GM18511 (cell line): ENCODE data around the gene WDR86.

Experiments used
- ATAC-seq: cut with Tn5 transposase; IDR thresholded peaks from one replicate; pipeline ENCODE4 v1.9.1; 2021; ENCODE audit warnings: mild to moderate bottlenecking, moderate library complexity; ENCODE audit not compliant: unreplicated experiment

Gene WDR86

GRCh38 chr7:151409667-151410404 lies at the start of gene WDR86:
Gene WDR86 (minus strand): TSS chr7:151410038. CDS start chr7:151409589, 449 bp downstream.
- no peak for ATAC-seq

GRCh38 chr7:151457534-151457933 lies 47.7 kb upstream of the WDR86 start:
- ATAC-seq = no peak

- no peak for ATAC-seq
These were observed 46.9 kb upstream of the WDR86 start for GRCh38 chr7:151456782-151457181.

GRCh38 chr7:151456276-151456675 lies 46.4 kb upstream of the WDR86 start:
- ATAC-seq = no peak

GRCh38 chr7:151455690-151456089 lies 45.9 kb upstream of the WDR86 start:
- no peak for ATAC-seq

GRCh38 chr7:151454932-151455530 lies 45.2 kb upstream of the WDR86 start:
- no peak for ATAC-seq

- no peak for ATAC-seq
These were observed 44.5 kb upstream of the WDR86 start for GRCh38 chr7:151454305-151454704.

- no peak for ATAC-seq
These were observed 43.5 kb upstream of the WDR86 start for GRCh38 chr7:151453326-151453791.

GRCh38 chr7:151452680-151453325 lies 43.0 kb upstream of the WDR86 start:
- ATAC-seq = no peak

- no peak for ATAC-seq
These were observed 42.1 kb upstream of the WDR86 start for GRCh38 chr7:151451626-151452571.

GRCh38 chr7:151451156-151451555 lies 41.3 kb upstream of the WDR86 start:
- ATAC-seq = no peak

- no peak for ATAC-seq
These were observed 40.2 kb upstream of the WDR86 start for GRCh38 chr7:151449990-151450389.

GRCh38 chr7:151448261-151449252 lies 38.7 kb upstream of the WDR86 start:
- ATAC-seq = peak; percentile 79

GRCh38 chr7:151447901-151448260 lies 38.0 kb upstream of the WDR86 start:
- ATAC-seq = no peak

GRCh38 chr7:151447312-151447711 lies 37.5 kb upstream of the WDR86 start:
- no peak for ATAC-seq

- no peak for ATAC-seq
These were observed 36.6 kb upstream of the WDR86 start for GRCh38 chr7:151446412-151446811.

GRCh38 chr7:151444632-151445031 lies 34.8 kb upstream of the WDR86 start:
- no peak for ATAC-seq

GRCh38 chr7:151442776-151443496 lies 33.1 kb upstream of the WDR86 start:
- ATAC-seq = no peak

- ATAC-seq = no peak
These were observed 31.1 kb upstream of the WDR86 start for GRCh38 chr7:151440799-151441445.
